HAP-1 (cell line): ENCODE results near the gene TLE4.

ENCODE experiments used
- DNase-seq, 2 experiments: peaks; one replicate each; pipeline ENCODE4 v3.0.0-alpha.2; 2016 to 2020; ENCODE audit warnings: low spot score in 2 of 2
- H3K27me3 ChIP-seq: fragments of 250-450 bp; sonication (Bioruptor Pico); 2 replicates; pipeline ENCODE4 v1.5.1; 2020; ENCODE audit warnings: low read depth, mild to moderate bottlenecking, moderate library complexity
- H3K36me3 ChIP-seq: fragments of 250-450 bp; sonication (Bioruptor Pico); replicated peaks from 2 replicates; pipeline ENCODE4 v1.5.1; 2020; ENCODE audit warnings: mild to moderate bottlenecking
- H3K4me1 ChIP-seq: fragments of 250-450 bp; sonication (Bioruptor Pico); 2 replicates; pipeline ENCODE4 v1.5.1; 2020; ENCODE audit warnings: mild to moderate bottlenecking
- H3K4me3 ChIP-seq: fragments of 250-450 bp; sonication (Bioruptor Pico); 2 replicates; pipeline ENCODE4 v1.5.1; 2020; ENCODE audit warnings: mild to moderate bottlenecking, moderate library complexity
- H3K9me3 ChIP-seq: fragments of 250-450 bp; sonication (Bioruptor Pico); 2 replicates; pipeline ENCODE4 v1.5.1; 2020; ENCODE audit warnings: mild to moderate bottlenecking, moderate library complexity
- in situ Hi-C: fragments of 300-500 bp; cut with MboI; formaldehyde crosslinking; loops from 3 replicates; pipeline ENCODE4 v1.14.3; 2020; ENCODE audit warnings: low sequenced_read_pairs, inconsistent platforms, mixed read lengths

TLE4 gene

GRCh38 chr9:79694208-79694607 lies 122.4 kb downstream of the TLE4 start:
- no peaks in the 10 kb centered on the region for H3K36me3 ChIP-seq
- H3K4me1 ChIP-seq, result peaks cover 3% of the 10 kb centered on the region
- in situ Hi-C loops, result no loop called here
- DNase-seq, result no peak
- H3K27me3 ChIP-seq, result no peaks in the 10 kb centered on the region; the same call in 1 of the 2 replicates
- H3K4me3 ChIP-seq, result no peak overlapping the region
- no peaks in the 10 kb centered on the region for H3K9me3 ChIP-seq

- DNase-seq, result no peak
- in situ Hi-C loops, result no loop called here
- peaks cover 3% of the 10 kb centered on the region for H3K4me1 ChIP-seq
Measured at GRCh38 chr9:79694676-79695400, 123.1 kb downstream of the TLE4 start.

GRCh38 chr9:79695531-79696175 lies 123.9 kb downstream of the TLE4 start:
- Histone ChIP-seq H3K27me3 (no peaks in the 10 kb centered on the region; the same call in 1 of the 2 replicates), H3K4me3 (no peak overlapping the region), H3K9me3 (no peaks in the 10 kb centered on the region), H3K4me1 (peaks cover 3% of the 10 kb centered on the region), H3K36me3 (no peaks in the 10 kb centered on the region)
- no peak for DNase-seq
- in situ Hi-C loops, result no loop called here

More at GRCh38 chr9:79694676-79695400, 123.1 kb downstream of the TLE4 start:
- Histone ChIP-seq H3K27me3 (no peaks in the 10 kb centered on the region; the same call in 1 of the 2 replicates), H3K9me3 (no peaks in the 10 kb centered on the region), H3K36me3 (no peaks in the 10 kb centered on the region), H3K4me3 (no peak overlapping the region)

GRCh38 chr9:79698967-79699366 lies 127.2 kb downstream of the TLE4 start:
- Histone ChIP-seq H3K4me1 (peaks cover 3% of the 10 kb centered on the region), H3K36me3 (no peaks in the 10 kb centered on the region), H3K4me3 (no peak overlapping the region), H3K9me3 (no peaks in the 10 kb centered on the region), H3K27me3 (no peaks in the 10 kb centered on the region; the same call in 1 of the 2 replicates)
- in situ Hi-C loops, result no loop called here
- no peak for DNase-seq

- H3K27me3 ChIP-seq, result no peaks in the 10 kb centered on the region; the same call in 1 of the 2 replicates
- peaks cover 3% of the 10 kb centered on the region for H3K4me1 ChIP-seq
- in situ Hi-C loops, result no loop called here
- H3K9me3 ChIP-seq, result no peaks in the 10 kb centered on the region
- H3K4me3 ChIP-seq, result no peak overlapping the region
- no peaks in the 10 kb centered on the region for H3K36me3 ChIP-seq
- no peak for DNase-seq
Measured at GRCh38 chr9:79699479-79699878, 127.7 kb downstream of the TLE4 start.

GRCh38 chr9:79700607-79701360 lies 129.0 kb downstream of the TLE4 start:
- no peak for DNase-seq
- no peak overlapping the region for H3K4me3 ChIP-seq
- H3K36me3 ChIP-seq, result no peaks in the 10 kb centered on the region
- peaks cover 3% of the 10 kb centered on the region for H3K4me1 ChIP-seq
- no peaks in the 10 kb centered on the region; the same call in 1 of the 2 replicates for H3K27me3 ChIP-seq
- in situ Hi-C loops, result no loop called here
- H3K9me3 ChIP-seq, result no peaks in the 10 kb centered on the region

- no peaks in the 10 kb centered on the region; the same call in 1 of the 2 replicates for H3K27me3 ChIP-seq
- no peaks in the 10 kb centered on the region for H3K9me3 ChIP-seq
- H3K36me3 ChIP-seq, result no peaks in the 10 kb centered on the region
- in situ Hi-C loops, result no loop called here
- DNase-seq, result no peak
- H3K4me3 ChIP-seq, result no peak overlapping the region
- peaks cover 2% of the 10 kb centered on the region; the same call in 1 of the 2 replicates for H3K4me1 ChIP-seq
Measured at GRCh38 chr9:79701651-79702050, 129.9 kb downstream of the TLE4 start.

- no peak for DNase-seq
- in situ Hi-C loops, result no loop called here
- no peak overlapping the region for H3K4me3 ChIP-seq
- no peaks in the 10 kb centered on the region for H3K27me3 ChIP-seq
- no peaks in the 10 kb centered on the region for H3K4me1 ChIP-seq
- H3K36me3 ChIP-seq, result no peaks in the 10 kb centered on the region
- no peaks in the 10 kb centered on the region for H3K9me3 ChIP-seq
Measured at GRCh38 chr9:79705704-79706103, 133.9 kb downstream of the TLE4 start.

- Histone ChIP-seq H3K4me1 (no peaks in the 10 kb centered on the region), H3K9me3 (no peaks in the 10 kb centered on the region), H3K36me3 (no peaks in the 10 kb centered on the region), H3K27me3 (no peaks in the 10 kb centered on the region), H3K4me3 (no peak overlapping the region)
- in situ Hi-C loops, result no loop called here
- no peak for DNase-seq
Measured at GRCh38 chr9:79706512-79706911, 134.7 kb downstream of the TLE4 start.

GRCh38 chr9:79707589-79707988 lies 135.8 kb downstream of the TLE4 start:
- no peaks in the 10 kb centered on the region for H3K36me3 ChIP-seq
- no peak for DNase-seq
- H3K4me3 ChIP-seq, result no peak overlapping the region
- no peaks in the 10 kb centered on the region for H3K9me3 ChIP-seq
- no peaks in the 10 kb centered on the region for H3K4me1 ChIP-seq
- H3K27me3 ChIP-seq, result no peaks in the 10 kb centered on the region
- in situ Hi-C loops, result no loop called here

GRCh38 chr9:79708541-79708940 lies 136.8 kb downstream of the TLE4 start:
- Histone ChIP-seq H3K4me3 (no peak overlapping the region), H3K36me3 (no peaks in the 10 kb centered on the region), H3K9me3 (no peaks in the 10 kb centered on the region), H3K27me3 (no peaks in the 10 kb centered on the region), H3K4me1 (no peaks in the 10 kb centered on the region)
- in situ Hi-C loops, result no loop called here
- no peak for DNase-seq

- H3K36me3 ChIP-seq, result no peaks in the 10 kb centered on the region
- H3K4me3 ChIP-seq, result no peak overlapping the region
- H3K27me3 ChIP-seq, result no peaks in the 10 kb centered on the region
- no peaks in the 10 kb centered on the region for H3K9me3 ChIP-seq
- no peaks in the 10 kb centered on the region for H3K4me1 ChIP-seq
- in situ Hi-C loops, result no loop called here
- no peak for DNase-seq
Measured at GRCh38 chr9:79709743-79710674, 138.2 kb downstream of the TLE4 start.

- in situ Hi-C loops, result no loop called here
- H3K9me3 ChIP-seq, result no peaks in the 10 kb centered on the region
- no peaks in the 10 kb centered on the region for H3K27me3 ChIP-seq
- no peaks in the 10 kb centered on the region for H3K36me3 ChIP-seq
- H3K4me1 ChIP-seq, result no peaks in the 10 kb centered on the region
- no peak overlapping the region for H3K4me3 ChIP-seq
- no peak for DNase-seq
Measured at GRCh38 chr9:79711874-79712273, 140.1 kb downstream of the TLE4 start.
